CD1c-positive myeloid dendritic cell (primary cell): Measurements from ENCODE around the gene ARPC5.
"Not testable (repeated sequence)": the region's sequence is repeated elsewhere in the genome, so short reads cannot be mapped to it uniquely, and the experiment has no call there.

Experiments used
- DNase-seq: peaks from one replicate; pipeline ENCODE4 v3.0.0-alpha.2; 2016; ENCODE audit errors: extremely low spot score

The ARPC5 gene

DNA sequence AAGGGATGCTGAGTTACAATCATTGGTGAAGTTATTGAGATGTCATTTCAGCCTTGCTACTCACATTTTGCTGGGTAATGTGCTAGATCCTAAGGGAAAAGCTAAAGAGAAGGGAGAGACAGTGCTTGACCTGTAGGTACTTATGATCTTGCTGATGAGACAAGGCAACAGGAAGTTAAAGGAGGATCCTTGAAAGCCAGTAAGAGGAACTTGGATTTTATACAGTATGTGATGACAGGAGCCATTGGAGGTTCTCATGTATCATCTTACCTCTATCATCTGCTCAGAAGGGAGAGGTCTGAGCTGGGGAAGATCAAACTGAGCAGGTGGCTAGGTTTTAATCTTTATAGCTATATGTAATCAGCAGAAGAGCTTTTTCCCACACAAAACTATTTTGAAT is 11.2 kb upstream of the ARPC5 start:
- DNase-seq = peak; percentile 56

DNA sequence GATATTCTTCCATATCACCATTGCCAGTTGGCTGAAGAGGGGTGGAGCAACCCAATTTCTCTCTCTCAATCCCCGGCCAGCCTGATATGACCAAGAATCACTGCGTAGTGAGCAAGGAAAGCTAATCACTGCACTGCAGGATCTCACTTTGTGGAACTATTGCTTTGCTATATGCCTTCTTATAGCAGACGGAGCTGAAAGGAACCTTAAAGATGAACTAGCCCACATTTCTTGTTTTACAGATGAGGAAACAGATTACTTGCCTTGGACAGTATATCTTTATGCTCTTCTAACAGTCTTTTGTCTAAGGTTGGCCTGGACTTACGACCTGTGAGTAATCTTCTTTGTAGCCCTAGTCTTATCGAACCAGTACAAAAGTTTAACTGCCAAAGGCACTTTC is 9.9 kb upstream of the ARPC5 start:
- no peak for DNase-seq

DNA sequence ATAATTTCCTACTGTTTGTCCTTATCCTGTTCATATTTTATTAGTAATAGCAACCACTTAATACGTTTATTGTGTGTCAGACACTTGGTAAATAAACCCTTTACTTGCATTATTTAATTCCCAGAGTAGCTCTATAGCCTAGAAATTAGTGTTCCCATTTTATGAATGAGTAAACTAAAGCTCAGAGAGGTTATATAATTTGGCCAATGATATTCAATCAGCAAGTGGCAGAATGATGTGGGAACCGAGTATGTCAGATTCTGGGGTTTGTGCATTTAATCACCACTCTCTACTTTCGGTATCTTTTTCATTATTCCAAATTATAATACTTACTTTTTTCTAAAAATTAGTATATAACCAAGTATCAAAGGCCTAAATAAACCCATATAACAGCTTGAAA is 6.6 kb upstream of the ARPC5 start:
- no peak for DNase-seq

DNA sequence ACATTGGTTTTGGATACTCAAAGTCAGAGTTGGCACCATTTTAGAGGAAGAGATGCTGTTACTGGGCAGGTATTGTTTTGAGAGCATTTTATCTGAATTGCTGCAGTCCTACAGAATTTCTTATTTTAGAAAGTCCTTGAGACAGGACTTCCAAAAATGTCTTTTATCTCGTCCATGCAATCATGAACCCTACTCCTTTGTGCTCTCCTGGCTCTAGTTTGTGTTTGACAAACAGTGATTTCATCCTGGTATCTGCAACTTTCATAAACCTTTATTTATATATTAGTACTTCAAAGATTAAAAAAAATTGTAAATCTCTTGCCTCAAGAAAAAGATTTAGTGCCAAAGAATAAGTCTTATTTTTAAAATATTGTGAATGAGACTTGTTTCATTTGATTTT is 4.6 kb upstream of the ARPC5 start:
- DNase-seq = no peak

DNA sequence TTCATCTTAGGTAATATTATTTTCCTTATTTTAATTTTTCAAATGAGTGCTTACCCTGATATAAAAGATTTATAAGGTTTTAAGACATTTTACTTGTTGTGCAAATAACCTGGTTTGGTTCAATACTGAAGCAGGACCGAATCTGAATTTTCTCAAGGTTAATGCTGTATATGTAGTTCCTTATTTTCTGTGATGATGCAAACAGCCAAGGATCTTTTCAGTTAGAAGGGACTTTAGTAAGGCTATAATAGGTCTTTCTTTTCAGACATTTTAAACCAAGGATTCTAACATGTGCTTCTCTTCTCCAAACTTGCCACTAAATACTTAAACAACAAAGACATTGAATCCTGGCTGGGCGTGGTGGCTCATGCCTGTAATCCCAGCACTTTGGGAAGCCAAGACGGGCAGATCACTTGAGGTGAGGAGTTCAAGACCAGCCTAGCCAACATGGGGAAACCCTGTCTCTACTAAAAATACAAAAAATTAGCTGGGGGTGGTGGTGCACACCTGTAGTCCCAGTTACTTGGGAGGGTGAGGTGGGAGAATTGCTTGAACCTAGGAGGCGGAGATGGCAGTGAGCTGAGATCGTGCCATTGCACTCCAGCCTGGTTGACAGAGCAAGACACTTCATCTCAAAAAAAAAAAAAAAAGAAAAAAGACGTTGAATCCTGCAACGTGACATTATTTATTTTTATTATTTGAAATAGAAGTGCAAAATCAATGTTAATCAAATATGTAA is 3.2 kb upstream of the ARPC5 start:
- DNase-seq = peak; percentile 44

DNA sequence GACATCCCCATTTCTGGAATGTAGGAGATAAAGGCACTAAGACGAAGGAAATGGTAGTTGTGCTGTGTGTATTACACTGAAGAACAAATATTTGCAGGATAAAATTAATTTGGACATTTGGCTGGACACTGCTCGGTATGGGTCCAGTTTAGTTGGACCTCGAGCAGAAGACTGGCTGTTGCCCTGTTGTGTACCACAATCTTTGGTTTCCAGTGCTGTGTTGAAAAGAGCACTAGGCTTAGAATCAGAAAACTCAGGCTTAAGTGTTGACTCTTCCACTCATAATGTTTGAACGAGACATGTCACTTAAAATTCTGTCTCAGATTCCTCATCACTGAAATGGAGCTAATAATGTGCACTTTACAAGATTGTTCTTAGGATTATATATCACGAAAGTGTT is 1.2 kb upstream of the ARPC5 start:
- no peak for DNase-seq

DNA sequence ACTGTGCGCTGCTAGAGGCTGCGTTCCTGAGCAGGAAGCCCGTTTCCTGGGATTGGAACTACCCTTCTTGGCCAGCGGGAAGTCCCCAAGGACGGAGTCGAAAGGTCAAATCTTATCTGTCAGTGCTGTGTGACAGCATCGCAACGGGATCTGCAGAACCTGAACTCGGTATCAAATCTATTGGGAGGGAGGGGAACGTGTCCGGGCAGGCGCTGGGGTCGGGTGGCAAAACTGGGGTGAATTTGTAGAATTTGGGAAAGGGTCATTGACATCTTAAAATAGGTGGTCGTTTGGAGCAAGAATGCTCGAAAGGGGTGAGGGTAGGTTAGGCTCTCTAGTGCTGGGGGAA is 725 bp upstream of the ARPC5 start:
- peak; percentile 71 for DNase-seq

DNA sequence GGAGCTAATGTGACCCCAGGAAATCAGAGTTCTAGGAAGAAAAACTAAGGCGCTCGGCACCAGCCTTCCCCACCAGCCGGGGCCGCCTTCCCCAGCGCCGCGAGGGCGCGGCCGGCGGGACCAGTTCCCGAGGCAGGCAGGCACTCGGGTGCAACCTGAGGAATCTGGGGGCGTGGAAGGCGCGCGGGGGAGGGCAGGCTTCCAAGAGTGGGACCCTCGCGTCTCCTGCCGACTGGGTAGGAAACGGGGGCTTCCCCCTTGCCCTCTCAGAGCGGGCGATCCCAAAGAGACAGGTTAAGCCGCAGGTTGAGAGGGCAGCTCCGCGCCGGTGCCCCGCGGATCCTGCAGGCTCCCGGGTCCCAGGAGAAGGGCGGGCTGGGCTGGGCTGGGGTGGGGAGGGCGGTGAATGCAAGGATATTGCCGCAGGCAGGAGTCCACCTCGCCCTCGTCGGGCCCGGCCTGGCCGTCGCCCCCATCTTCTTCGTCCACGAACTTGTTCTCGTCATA is 431 bp downstream of the ARPC5 start:
- DNase-seq = peak; percentile 50

DNA sequence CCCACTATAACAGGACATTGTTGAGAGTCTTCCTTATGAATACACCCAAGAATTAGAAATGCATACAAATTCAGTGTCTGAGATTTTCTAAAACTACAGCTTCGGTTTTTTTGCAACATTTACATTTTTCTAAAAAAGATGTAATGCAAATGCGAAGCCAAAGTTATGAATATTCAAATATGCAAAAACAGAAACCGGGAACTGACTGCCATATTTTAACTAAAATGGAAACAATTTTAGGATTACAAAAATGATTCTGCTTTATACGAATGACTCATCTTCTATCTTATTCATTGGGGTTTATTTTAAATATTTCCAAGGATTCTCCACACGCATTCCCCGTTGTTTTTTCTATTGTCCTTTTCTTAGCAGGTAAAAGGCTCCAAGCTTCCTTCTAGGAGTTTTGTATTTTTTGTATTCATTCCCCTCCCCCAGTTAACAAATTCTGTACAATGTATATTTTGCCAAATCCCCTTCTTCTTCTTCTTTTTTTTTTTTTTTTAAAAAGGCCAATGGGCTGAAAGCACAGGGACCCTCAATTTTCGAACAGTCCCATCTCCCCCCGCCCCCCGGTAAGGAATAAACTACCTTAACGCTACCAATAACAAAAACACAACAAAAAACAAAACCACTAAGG is 1.0 kb downstream of the ARPC5 start:
- peak; percentile 67 for DNase-seq

DNA sequence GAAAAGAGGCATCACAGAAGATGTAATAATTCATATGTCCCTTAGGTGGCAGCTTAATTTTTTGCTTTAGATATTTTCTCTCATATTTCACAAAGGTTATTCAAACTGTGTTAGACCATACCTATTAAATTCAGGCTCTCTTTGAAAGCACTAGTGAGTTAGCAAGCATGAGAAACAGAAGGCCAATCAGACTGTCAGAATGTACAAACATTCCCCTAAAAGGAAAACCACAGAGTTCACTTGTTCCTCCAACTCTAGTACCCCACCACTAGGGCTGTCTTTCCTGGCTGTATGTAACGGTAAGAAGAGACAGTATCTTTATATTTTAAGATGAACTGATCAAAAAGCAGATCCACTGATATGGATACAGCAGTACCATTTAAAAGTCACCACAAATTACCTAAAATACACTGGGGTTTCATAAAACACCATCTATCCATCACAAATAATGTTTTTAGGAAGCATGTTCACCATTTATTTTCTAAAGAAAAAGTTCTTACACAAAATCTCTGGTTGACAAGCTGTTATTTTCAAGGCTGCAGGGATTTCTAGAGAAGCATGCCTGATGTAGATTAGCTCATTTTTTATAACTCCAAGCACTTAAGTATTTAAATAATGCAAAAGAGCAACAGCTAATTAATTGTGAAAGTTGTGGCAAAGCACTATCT is 1.8 kb downstream of the ARPC5 start:
- DNase-seq = peak; percentile 67

DNA sequence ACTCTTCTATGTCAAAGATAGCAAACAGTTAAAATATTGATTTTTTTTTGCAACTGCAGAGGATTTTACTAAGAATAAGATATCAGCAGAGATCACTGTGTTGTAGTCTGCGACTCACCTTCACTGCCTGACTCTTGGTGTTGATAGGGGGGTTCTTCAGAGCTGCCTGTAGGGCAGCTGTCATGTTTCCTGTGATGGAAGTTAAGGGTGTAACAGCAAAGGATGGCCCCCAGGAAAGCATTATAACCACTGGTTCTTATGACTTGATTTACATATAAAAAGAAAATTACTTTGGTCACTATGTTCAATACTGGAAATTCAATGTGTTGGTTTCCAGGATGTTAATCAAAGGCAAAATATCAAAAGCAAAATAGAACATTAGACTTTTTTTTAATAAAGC is 2.6 kb downstream of the ARPC5 start:
- DNase-seq = no peak

DNA sequence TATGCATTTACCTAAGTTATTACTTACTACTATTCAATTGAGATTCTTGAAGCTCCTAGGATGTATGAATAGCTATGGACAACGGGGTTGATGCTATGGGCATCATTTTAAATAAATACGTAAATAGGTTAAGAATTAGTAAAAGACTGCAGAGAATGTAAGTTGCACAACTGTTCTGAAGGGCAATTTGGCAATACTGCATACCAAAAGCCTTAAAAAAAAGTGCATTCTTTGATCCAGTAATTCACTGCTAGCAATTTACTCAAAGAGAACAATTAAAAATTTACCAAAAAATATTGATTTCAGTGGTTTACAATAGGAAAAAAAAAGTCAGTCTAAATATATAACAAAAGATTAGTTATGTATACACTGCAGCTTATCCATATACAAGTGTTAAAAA is 3.5 kb downstream of the ARPC5 start:
- DNase-seq = no peak

DNA sequence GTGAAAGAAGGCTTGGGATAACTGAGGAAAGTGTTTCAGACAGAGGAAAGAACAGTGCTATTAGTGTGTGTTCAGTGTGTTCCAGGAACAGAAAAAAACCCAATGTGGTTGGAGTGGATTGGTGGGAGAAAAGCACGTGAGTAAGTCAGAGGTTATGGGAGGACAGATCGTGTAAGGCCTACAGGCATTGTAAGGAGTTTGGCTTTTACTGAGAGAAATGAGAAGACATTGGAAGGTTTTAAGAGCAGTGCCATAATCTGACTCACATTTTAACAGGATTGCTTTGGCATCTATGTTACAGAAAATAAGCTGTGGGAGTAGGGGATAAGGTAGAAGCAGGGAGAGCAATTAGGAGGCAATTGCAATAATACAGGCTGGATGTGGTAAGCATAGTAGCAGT is 4.8 kb downstream of the ARPC5 start:
- no peak for DNase-seq

DNA sequence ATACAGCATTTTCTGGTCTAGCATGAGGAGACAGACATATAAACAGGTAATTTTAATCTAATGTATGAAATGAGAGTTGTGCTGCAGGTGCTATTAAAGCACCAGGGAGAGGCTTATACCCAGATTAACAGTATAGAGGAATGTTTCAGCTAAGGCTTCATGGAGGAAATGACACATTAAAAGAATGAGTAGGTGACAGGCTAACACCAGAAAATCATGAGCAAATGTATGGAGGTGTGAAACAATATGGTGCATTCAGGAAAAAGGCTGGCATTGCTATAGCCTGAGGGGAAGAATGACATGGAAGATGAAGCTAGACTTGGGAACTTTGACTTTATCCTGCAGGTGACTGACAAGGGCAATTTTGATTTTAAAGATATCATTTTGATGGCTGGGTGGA is 7.0 kb downstream of the ARPC5 start:
- no peak for DNase-seq

DNA sequence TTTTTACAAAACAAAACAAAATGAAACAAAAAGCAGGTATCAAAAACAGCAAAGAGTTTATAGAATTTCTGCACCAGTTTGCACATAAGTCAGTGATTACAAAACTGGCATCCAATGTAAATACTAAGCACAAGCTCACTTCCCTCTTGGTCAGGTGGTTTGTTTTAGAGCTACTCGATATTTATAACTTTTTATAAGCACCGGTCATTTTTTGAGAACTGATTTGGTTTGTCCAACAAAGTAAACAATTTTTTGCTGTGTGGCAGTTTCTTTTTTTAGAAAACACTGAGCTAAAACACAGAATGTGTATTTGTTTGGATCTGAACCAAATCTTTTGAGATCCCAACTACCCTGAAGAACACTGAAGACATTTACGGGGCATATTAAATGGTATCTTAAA is 9.3 kb downstream of the ARPC5 start:
- peak; percentile 53 for DNase-seq

DNA sequence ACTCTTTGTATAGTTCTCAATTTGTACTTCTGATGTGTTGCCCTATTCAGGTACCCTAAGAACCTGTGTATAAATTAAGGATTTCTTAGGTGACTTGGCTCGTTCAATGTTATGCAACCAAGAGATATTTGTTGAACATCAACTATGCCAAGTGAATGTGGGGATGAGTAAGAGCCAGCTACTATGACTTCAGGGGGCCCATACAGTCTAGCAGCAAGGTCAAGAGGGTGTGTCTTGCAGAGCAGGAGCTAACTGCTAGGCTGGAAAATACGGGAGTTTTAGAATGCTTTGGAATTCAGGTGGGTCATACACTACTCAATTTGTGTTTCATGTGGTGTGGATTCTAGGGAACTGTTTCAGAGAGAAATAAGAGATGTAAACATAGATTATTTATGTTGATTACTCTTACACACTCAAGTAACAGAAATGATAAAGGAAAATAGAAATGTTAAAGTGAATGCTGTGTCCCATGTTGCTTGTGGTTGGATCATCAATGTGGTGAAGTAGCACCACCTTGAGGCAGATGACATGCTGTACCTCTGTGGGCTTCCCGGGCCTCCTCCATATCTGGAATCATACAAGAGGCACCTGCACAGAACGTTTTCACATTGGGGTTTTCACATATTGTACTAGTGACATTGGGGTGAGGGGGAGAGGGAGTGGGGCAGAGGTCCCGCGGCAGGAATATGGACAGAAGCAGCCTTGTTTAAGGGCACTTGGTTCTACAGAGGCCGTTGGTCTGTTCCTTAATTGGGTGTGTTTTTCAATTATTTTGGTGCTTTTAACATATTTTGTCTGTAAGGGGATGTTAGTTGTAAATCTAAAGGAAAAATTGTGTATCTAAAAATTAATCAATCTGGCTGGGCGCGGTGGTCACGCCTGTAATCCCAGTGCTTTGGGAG is 12.4 kb downstream of the ARPC5 start:
- DNase-seq = peak; percentile 65

DNA sequence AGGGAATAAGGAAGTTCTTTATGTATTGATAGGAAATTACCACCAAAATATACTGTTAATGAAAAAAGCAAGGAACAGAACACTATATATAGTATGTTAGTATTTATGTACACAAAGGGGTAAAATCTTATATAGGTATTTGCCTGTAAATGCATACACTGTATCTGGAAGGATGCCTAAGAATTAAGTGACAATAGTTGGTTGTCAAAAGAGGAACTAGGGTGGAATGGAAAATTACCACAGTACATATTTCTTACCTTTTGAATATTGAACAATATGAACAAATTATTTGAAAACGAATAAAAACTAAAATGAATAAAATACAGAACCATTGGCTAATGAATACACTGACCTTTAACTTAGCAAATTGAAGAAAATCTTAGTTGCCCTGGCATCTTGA is 13.6 kb downstream of the ARPC5 start:
- DNase-seq = peak; percentile 28

DNA sequence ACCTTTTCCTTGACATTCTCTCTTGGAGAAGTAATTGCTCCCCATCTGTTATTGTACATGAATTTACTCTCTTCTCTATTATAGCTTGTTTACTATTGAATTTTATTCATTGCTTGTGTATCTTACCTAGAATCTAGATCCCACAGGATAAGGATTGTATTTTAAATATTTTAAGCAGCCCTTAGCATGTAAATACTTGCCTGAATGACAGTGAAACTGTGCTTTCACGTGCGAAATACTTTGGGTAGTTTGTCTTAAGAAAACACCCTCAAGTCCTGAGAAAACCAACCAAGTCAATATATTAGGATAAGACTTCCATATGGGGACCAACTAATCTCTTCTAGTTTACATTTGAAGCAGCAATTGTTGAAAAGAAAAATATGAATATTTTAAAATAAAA is 15.3 kb downstream of the ARPC5 start:
- no peak for DNase-seq

DNA sequence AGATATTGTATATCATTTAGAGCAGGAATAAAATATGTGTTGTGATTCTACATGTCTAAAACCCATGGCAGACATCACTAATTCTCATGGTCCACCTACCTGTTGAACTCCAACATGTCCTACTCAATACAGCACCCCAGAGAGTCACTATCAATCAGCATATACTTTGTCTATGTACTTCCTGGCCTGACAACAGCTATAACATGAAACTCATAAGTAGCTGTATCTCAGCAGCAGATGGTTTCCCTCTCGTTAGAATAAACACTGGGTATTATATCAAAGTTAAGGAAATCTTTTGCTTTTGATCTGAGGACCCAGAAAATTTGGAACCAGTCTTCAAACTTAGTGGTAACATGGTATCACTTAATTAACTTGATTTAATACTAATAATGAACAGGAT is 15.8 kb downstream of the ARPC5 start:
- DNase-seq = no peak

DNA sequence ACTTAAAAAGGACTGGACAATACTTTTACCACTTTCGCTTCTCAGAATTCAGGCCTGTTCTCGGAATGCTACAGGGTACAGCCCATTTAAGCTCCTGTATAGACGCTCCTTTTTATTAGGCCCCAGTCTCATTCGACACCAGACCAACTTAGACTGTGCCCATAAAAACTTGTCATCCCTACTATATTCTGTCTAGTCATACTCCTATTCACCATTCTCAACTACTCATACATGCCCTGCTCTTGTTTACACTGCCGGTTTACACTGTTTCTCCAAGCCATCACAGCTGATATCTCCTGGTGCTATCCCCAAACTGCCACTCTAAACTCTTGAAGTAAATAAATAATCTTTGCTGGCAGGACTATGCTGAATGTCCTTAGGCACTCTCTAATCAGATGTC is 17.4 kb downstream of the ARPC5 start:
- not testable (repeated sequence) for DNase-seq

DNA sequence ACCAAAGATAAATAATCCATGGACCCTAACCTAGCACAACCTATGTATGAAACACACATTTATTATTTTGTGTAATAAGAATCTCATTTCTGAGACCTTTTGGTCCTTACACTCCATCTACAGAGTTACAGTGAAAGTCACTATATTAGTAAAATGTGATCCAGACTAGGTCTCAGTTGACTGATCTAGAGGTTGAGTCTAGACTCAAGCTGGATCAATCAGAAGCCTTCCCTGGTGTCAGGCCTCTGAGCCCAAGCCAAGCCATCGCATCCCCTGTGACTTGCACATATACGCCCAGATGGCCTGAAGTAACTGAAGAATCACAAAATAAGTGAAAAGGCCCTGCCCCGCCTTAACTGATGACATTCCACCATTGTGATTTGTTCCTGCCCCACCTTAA is 22.6 kb downstream of the ARPC5 start:
- not testable (repeated sequence) for DNase-seq

DNA sequence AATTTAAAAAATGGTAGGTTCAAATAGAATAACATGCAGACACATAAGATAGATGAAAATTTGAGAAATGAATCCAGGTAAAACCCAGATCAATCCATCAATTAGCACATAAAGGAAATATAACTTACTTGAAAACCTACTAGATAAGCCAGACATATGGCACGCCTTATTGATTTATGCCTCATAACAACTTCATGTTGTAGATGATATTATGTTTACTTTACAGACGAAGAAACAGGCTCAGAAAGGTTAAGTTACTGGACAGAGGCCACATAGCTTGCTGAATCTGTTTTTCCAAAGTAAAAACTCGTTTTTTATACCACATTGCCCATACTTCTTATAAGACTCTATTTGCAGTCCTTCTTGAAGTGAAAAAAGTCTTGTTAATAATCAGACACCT is 23.2 kb downstream of the ARPC5 start:
- DNase-seq = no peak
